HCT116 (cell line): ENCODE measurements around the gene DCTN5. TPM values are rescaled to one million over a fixed set of nuclear protein-coding genes. Genes with fewer than 3 reads are reported as not detected.

Experiments
- ATAC-seq: fragments of 200-7000 bp; cut with Tn5 transposase; 2 replicates; pipeline ENCODE4 v1.9.1; 2020; ENCODE audit warnings: mild to moderate bottlenecking, moderate library complexity
- BruUV-seq: library from RNA; stranded (reverse); fragments of 400-500 nt; replicated peaks from 2 replicates; lab custom pipeline; 2021; lab: Mats Ljungman, UMichigan
- CTCF ChIA-PET: fragments of 300-600 bp; sonication (Branson Sonifier 250); formaldehyde crosslinking; loops from one replicate; lab custom pipeline; 2021; ENCODE audit warnings: antibody characterized with exemption; lab: Charles Lee
- POLR2A ChIA-PET: fragments of 300-600, 350-600 bp; sonication (Branson Sonifier 250); formaldehyde crosslinking; loops from one replicate; lab custom pipeline; 2021; ENCODE audit warnings: antibody characterized with exemption; lab: Charles Lee
- RAD21 ChIA-PET, 2 experiments: fragments of 300-600 bp; sonication (Branson Sonifier 250); formaldehyde crosslinking; loops; one replicate each; lab custom pipeline; 2023; ENCODE audit warnings: low total read pairs in 2 of 2; ENCODE audit not compliant: uncharacterized antibody in 2 of 2, unreplicated experiment in 2 of 2, low non-redundant PET in 1 of 2; lab: Charles Lee
- DNase-seq: peaks from one replicate; pipeline ENCODE4 v3.0.0-alpha.2; 2010; ENCODE audit warnings: low read depth, low spot score
- H2AFZ ChIP-seq: fragments of 200-600 bp; shearing (Covaris generic), sonication (generic); 2 replicates; pipeline ENCODE4 v1.6.1; 2017; ENCODE audit warnings: low read depth, mixed run types, mixed read lengths, antibody characterized with exemption, low read length; ENCODE audit not compliant: poor library complexity, severe bottlenecking
- H3K27ac ChIP-seq: 2 replicates; pipeline ENCODE4 v1.5.1; 2012; ENCODE audit warnings: low read depth, low read length
- H3K27me3 ChIP-seq: fragments of 200-600 bp; sonication (generic); 2 replicates; pipeline ENCODE4 v1.6.1; 2016; ENCODE audit warnings: mixed run types, low read length, mixed read lengths; ENCODE audit not compliant: insufficient read depth
- H3K36me3 ChIP-seq, 2 experiments: fragments of 200-500 bp in 1 of 2; fragments of 200-600 bp in 1 of 2; sonication (Bioruptor generic) in 1 of 2; sonication (generic) in 1 of 2; 2 replicates each; pipeline versions ENCODE4 v1.5.1 to v1.6.1; 2014 to 2016; ENCODE audit warnings: low read length in 2 of 2, inconsistent platforms in 1 of 2, mixed read lengths in 1 of 2, mixed run types in 1 of 2; ENCODE audit not compliant: insufficient read depth in 2 of 2, control insufficient read depth in 1 of 2
- H3K4me1 ChIP-seq, 2 experiments: fragments of 200-600 bp in 1 of 2; sonication (generic) in 1 of 2; 2 replicates each; pipeline versions ENCODE4 v1.5.1 to v1.6.1; 2012 to 2017; ENCODE audit warnings: low read length in 2 of 2, inconsistent platforms in 1 of 2, mild to moderate bottlenecking in 1 of 2, mixed read lengths in 1 of 2, mixed run types in 1 of 2, moderate library complexity in 1 of 2; ENCODE audit not compliant: insufficient read depth in 2 of 2, control insufficient read depth in 1 of 2
- H3K4me2 ChIP-seq: fragments of 200-600 bp; sonication (generic); 2 replicates; pipeline ENCODE4 v1.6.1; 2017; ENCODE audit warnings: mixed run types, low read length, mixed read lengths
- H3K4me3 ChIP-seq, 2 experiments: fragments of 200-600 bp in 1 of 2; sonication (generic) in 1 of 2; replicated peaks in 1 of 2; 2 replicates each; pipeline ENCODE4 v1.5.1; 2011 to 2016; ENCODE audit warnings: low read length in 2 of 2, control low read depth in 1 of 2, low read depth in 1 of 2, mild to moderate bottlenecking in 1 of 2, mixed read lengths in 1 of 2, mixed run types in 1 of 2
- H3K79me2 ChIP-seq: fragments of 200-600 bp; sonication (generic); 2 replicates; pipeline ENCODE4 v1.6.1; 2017; ENCODE audit warnings: mild to moderate bottlenecking, mixed run types, low read length, moderate library complexity, mixed read lengths; ENCODE audit not compliant: insufficient read depth
- H3K9ac ChIP-seq: fragments of 200-600 bp; sonication (generic); 2 replicates; pipeline ENCODE4 v1.6.1; 2016; ENCODE audit warnings: low read length, mixed read lengths
- H3K9me2 ChIP-seq: fragments of 200-600 bp; sonication (generic), shearing (Covaris generic); 2 replicates; pipeline ENCODE4 v1.6.1; 2017; ENCODE audit warnings: mixed run types, mild to moderate bottlenecking, moderate library complexity; ENCODE audit not compliant: insufficient read depth
- H3K9me3 ChIP-seq, 2 experiments: fragments of 200-500 bp in 1 of 2; fragments of 200-600 bp in 1 of 2; sonication (Bioruptor generic) in 1 of 2; sonication (generic) in 1 of 2; 2 replicates each; pipeline ENCODE4 v1.6.1; 2014 to 2017; ENCODE audit warnings: low read length in 2 of 2, mixed read lengths in 2 of 2, inconsistent platforms in 1 of 2, low read depth in 1 of 2, mild to moderate bottlenecking in 1 of 2, mixed run types in 1 of 2, moderate library complexity in 1 of 2; ENCODE audit not compliant: control insufficient read depth in 1 of 2, insufficient read depth in 1 of 2
- H4K20me1 ChIP-seq: fragments of 200-600 bp; sonication (generic), shearing (Covaris generic); 2 replicates; pipeline ENCODE4 v1.6.1; 2017; ENCODE audit warnings: mixed run types, mild to moderate bottlenecking, moderate library complexity; ENCODE audit not compliant: insufficient read depth
- ATF3 ChIP-seq: IDR thresholded peaks from 2 replicates; pipeline ENCODE4 v1.6.1; 2012
- CBX3 ChIP-seq: IDR thresholded peaks from 2 replicates; pipeline ENCODE4 v1.6.1; 2012; ENCODE audit warnings: low read depth
- EGR1 ChIP-seq: IDR thresholded peaks from 2 replicates; pipeline ENCODE4 v1.6.1; 2012; ENCODE audit warnings: low read depth
- ELF1 ChIP-seq: IDR thresholded peaks from 2 replicates; pipeline ENCODE4 v1.6.1; 2012; ENCODE audit warnings: low read depth, borderline replicate concordance
- EZH2 ChIP-seq: fragments of 200-600 bp; sonication (generic); IDR thresholded peaks from 2 replicates; pipeline ENCODE4 v1.6.1; 2017; ENCODE audit warnings: antibody characterized with exemption, mixed run types
- EZH2phosphoT487 ChIP-seq: fragments of 200-600 bp; IDR thresholded peaks from 2 replicates; pipeline ENCODE4 v1.6.1; 2018; ENCODE audit warnings: antibody characterized with exemption, borderline replicate concordance
- JUND ChIP-seq: IDR thresholded peaks from 2 replicates; pipeline ENCODE4 v1.6.1; 2012
- MAX ChIP-seq: IDR thresholded peaks from 2 replicates; pipeline ENCODE4 v1.6.1; 2012
- POLR2AphosphoS5 ChIP-seq: IDR thresholded peaks from 2 replicates; pipeline ENCODE4 v1.6.1; 2011; ENCODE audit warnings: mild to moderate bottlenecking, low read depth, low read length, moderate library complexity
- RAD21 ChIP-seq: IDR thresholded peaks from 2 replicates; pipeline ENCODE4 v1.6.1; 2012; ENCODE audit warnings: low read depth, mild to moderate bottlenecking
- SP1 ChIP-seq: IDR thresholded peaks from 2 replicates; pipeline ENCODE4 v1.6.1; 2012; ENCODE audit warnings: low read depth
- SRF ChIP-seq: IDR thresholded peaks from 2 replicates; pipeline ENCODE4 v1.6.1; 2012; ENCODE audit warnings: low read depth
- TCF7L2 ChIP-seq: IDR thresholded peaks from 2 replicates; pipeline ENCODE4 v1.7.0; 2011; ENCODE audit warnings: borderline replicate concordance, inconsistent platforms; ENCODE audit not compliant: insufficient read depth, insufficient read length; ENCODE audit errors: extremely low read depth
- YY1 ChIP-seq: IDR thresholded peaks from 2 replicates; pipeline ENCODE4 v1.6.1; 2011; ENCODE audit warnings: low read length, low read depth, moderate library complexity, mild to moderate bottlenecking; ENCODE audit not compliant: insufficient replicate concordance; ENCODE audit errors: extremely low read depth
- ZFX ChIP-seq: fragments of 450-650 bp; IDR thresholded peaks from 2 replicates; pipeline ENCODE4 v1.6.1; 2017
- ZNF274 ChIP-seq: fragments of 200-500 bp; sonication (Bioruptor generic); IDR thresholded peaks from 2 replicates; pipeline ENCODE4 v1.6.1; 2014; ENCODE audit warnings: mild to moderate bottlenecking, low read depth, low read length, inconsistent platforms
- intact Hi-C: fragments of 100-400 bp; cut with micrococcal nuclease; formaldehyde crosslinking; loops from 2 replicates; pipeline ENCODE4 v1.10.0; 2022
- total RNA-seq: library from RNA; stranded (reverse); gene quantifications from one replicate; pipeline ENCODE4 v1.2.1, GENCODE V29; 2021; ENCODE audit not compliant: unreplicated experiment

DCTN5 gene
- total RNA-seq, 1 experiment from 2014 or later = 42.9 TPM

GRCh38 chr16:23704772-23705516, 63.7 kb downstream of the DCTN5 start:
- H3K27ac ChIP-seq = no peak overlapping the region
- no peaks in the 10 kb centered on the region for H3K9me2 ChIP-seq
- no peaks in the 10 kb centered on the region for H3K27me3 ChIP-seq
- DNase-seq (no peak), ATAC-seq (no peak)
- BruUV-seq = no TSS peak
- H2AFZ ChIP-seq = no peak overlapping the region
- H3K9me3 ChIP-seq = peaks cover 3 to 9% of the 10 kb centered on the region in 2 experiments; a peak in 2 of 4 replicates
- RAD21 ChIA-PET = no interaction called here
- TF ChIP-seq MAX (no peak), YY1 (no peak), SRF (no peak), TCF7L2 (no peak), ZNF274 (no peak), ATF3 (no peak), SP1 (no peak), ELF1 (no peak), EZH2phosphoT487 (no peak), CBX3 (no peak), ZFX (no peak), EZH2 (no peak), JUND (no peak), POLR2AphosphoS5 (no peak), EGR1 (no peak), RAD21 (no peak)
- peaks cover 4 to 9% of the 10 kb centered on the region in 2 experiments for H3K4me1 ChIP-seq
- no peak overlapping the region for H3K9ac ChIP-seq
- no peaks in the 10 kb centered on the region for H4K20me1 ChIP-seq
- H3K4me3 ChIP-seq = no peak overlapping the region
- H3K4me2 ChIP-seq = no peak overlapping the region
- POLR2A ChIA-PET = no interaction called here
- no peaks in the 10 kb centered on the region for H3K79me2 ChIP-seq
- no peaks in the 10 kb centered on the region for H3K36me3 ChIP-seq
- intact Hi-C loops = no loop called here
- CTCF ChIA-PET = no interaction called here
